Mesodermal cell (in vitro differentiated cells): ENCODE results near the gene ZNF778.

ENCODE experiments used
- H3K27ac ChIP-seq: 2 replicates; pipeline ENCODE4 v1.7.0; 2013; ENCODE audit warnings: mild to moderate bottlenecking, low read depth, low read length, moderate library complexity; ENCODE audit not compliant: severe bottlenecking
- H3K36me3 ChIP-seq: 2 replicates; pipeline ENCODE4 v1.7.1; 2013; ENCODE audit warnings: mild to moderate bottlenecking, low read length, moderate library complexity; ENCODE audit not compliant: control insufficient read depth, insufficient read depth
- H3K4me1 ChIP-seq: one replicate; pipeline ENCODE4 v1.7.1; 2013; ENCODE audit warnings: mild to moderate bottlenecking, low read length; ENCODE audit not compliant: insufficient read depth, control insufficient read depth, poor library complexity, severe bottlenecking
- H3K4me3 ChIP-seq: 2 replicates; pipeline ENCODE4 v1.7.0; 2013; ENCODE audit warnings: low read length, control low read depth, mild to moderate bottlenecking; ENCODE audit not compliant: insufficient read depth, poor library complexity, severe bottlenecking; ENCODE audit errors: extremely low read depth
- H3K9me3 ChIP-seq: 2 replicates; pipeline ENCODE4 v1.7.1; 2013; ENCODE audit warnings: mild to moderate bottlenecking, low read length, moderate library complexity; ENCODE audit not compliant: control insufficient read depth
- WGBS, 2 experiments: methylation state at CpG; one replicate each; pipeline ENCODE4 v1.1.5; 2013; ENCODE audit warnings: missing lambda C conversion rate in 2 of 2; ENCODE audit not compliant: insufficient coverage in 2 of 2; 5-methylcytosine and 5-hydroxymethylcytosine counted together

Gene ZNF778

GRCh38 chr16:89174055-89174827 is 43.3 kb upstream of the ZNF778 start:
- H3K9me3 ChIP-seq = no peaks in the 10 kb centered on the region
- 78 to 82% methylated on average over 22 of the region's 23 CpGs for WGBS, 2 experiments
- H3K4me1 ChIP-seq = peaks cover 15% of the 10 kb centered on the region
- H3K4me3 ChIP-seq = no peak overlapping the region
- H3K27ac ChIP-seq = no peak overlapping the region
- no peaks in the 10 kb centered on the region for H3K36me3 ChIP-seq

- 93% methylated on average over 9 to 11 of the region's 14 CpGs for WGBS, 2 experiments
- H3K36me3 ChIP-seq = no peaks in the 10 kb centered on the region
- H3K4me3 ChIP-seq = no peak overlapping the region
- peaks cover 15% of the 10 kb centered on the region for H3K4me1 ChIP-seq
- no peaks in the 10 kb centered on the region for H3K9me3 ChIP-seq
- no peak overlapping the region for H3K27ac ChIP-seq
Observed at GRCh38 chr16:89174877-89175276, 42.6 kb upstream of the ZNF778 start.

GRCh38 chr16:89175280-89176146 is 42.0 kb upstream of the ZNF778 start:
- 81 to 89% methylated on average over 14 to 18 of the region's 20 CpGs for WGBS, 2 experiments
- H3K4me3 ChIP-seq = no peak overlapping the region
- no peaks in the 10 kb centered on the region for H3K36me3 ChIP-seq
- H3K4me1 ChIP-seq = peaks cover 15% of the 10 kb centered on the region
- H3K27ac ChIP-seq = no peak overlapping the region
- no peaks in the 10 kb centered on the region for H3K9me3 ChIP-seq

GRCh38 chr16:89176147-89176690 is 41.3 kb upstream of the ZNF778 start:
- H3K36me3 ChIP-seq = no peaks in the 10 kb centered on the region
- peaks cover 15% of the 10 kb centered on the region for H3K4me1 ChIP-seq
- 86 to 93% methylated on average over 22 to 24 of the region's 27 CpGs for WGBS, 2 experiments
- no peak overlapping the region for H3K4me3 ChIP-seq
- H3K27ac ChIP-seq = no peak overlapping the region
- H3K9me3 ChIP-seq = no peaks in the 10 kb centered on the region

- peaks cover 15% of the 10 kb centered on the region for H3K4me1 ChIP-seq
- no peaks in the 10 kb centered on the region for H3K9me3 ChIP-seq
- H3K36me3 ChIP-seq = no peaks in the 10 kb centered on the region
- no peak overlapping the region for H3K27ac ChIP-seq
- H3K4me3 ChIP-seq = no peak overlapping the region
- 93 to 95% methylated on average over 5 to 8 of the region's 9 CpGs for WGBS, 2 experiments
Observed at GRCh38 chr16:89176717-89177116, 40.8 kb upstream of the ZNF778 start.

GRCh38 chr16:89177501-89177900 is 40.0 kb upstream of the ZNF778 start:
- Histone ChIP-seq H3K4me1 (peaks cover 8% of the 10 kb centered on the region), H3K36me3 (no peaks in the 10 kb centered on the region), H3K9me3 (no peaks in the 10 kb centered on the region), H3K27ac (no peak overlapping the region), H3K4me3 (no peak overlapping the region)
- 82 to 94% methylated on average over 7 to 10 of the region's 12 CpGs for WGBS, 2 experiments

- WGBS, 2 experiments = 90 to 91% methylated on average over 20 of the region's 24 CpGs
- no peak overlapping the region for H3K4me3 ChIP-seq
- H3K9me3 ChIP-seq = no peaks in the 10 kb centered on the region
- H3K27ac ChIP-seq = no peak overlapping the region
- no peaks in the 10 kb centered on the region for H3K4me1 ChIP-seq
- H3K36me3 ChIP-seq = no peaks in the 10 kb centered on the region
Observed at GRCh38 chr16:89178453-89179147, 38.9 kb upstream of the ZNF778 start.

- H3K27ac ChIP-seq = no peak overlapping the region
- no peaks in the 10 kb centered on the region for H3K4me1 ChIP-seq
- H3K36me3 ChIP-seq = no peaks in the 10 kb centered on the region
- H3K9me3 ChIP-seq = no peaks in the 10 kb centered on the region
- H3K4me3 ChIP-seq = no peak overlapping the region
- 87 to 97% methylated on average over 9 to 16 of the region's 19 CpGs for WGBS, 2 experiments
Observed at GRCh38 chr16:89179148-89179484, 38.4 kb upstream of the ZNF778 start.

GRCh38 chr16:89179656-89180315 is 37.7 kb upstream of the ZNF778 start:
- Histone ChIP-seq H3K9me3 (no peaks in the 10 kb centered on the region), H3K4me3 (no peak overlapping the region), H3K36me3 (no peaks in the 10 kb centered on the region), H3K4me1 (no peaks in the 10 kb centered on the region), H3K27ac (no peak overlapping the region)
- 91 to 93% methylated on average over 20 to 21 of the region's 25 CpGs for WGBS, 2 experiments

GRCh38 chr16:89183463-89183862 is 34.0 kb upstream of the ZNF778 start:
- no peaks in the 10 kb centered on the region for H3K36me3 ChIP-seq
- H3K27ac ChIP-seq = no peak overlapping the region
- WGBS, 2 experiments = 63 to 64% methylated on average over 12 of the region's 13 CpGs
- no peaks in the 10 kb centered on the region for H3K4me1 ChIP-seq
- no peaks in the 10 kb centered on the region for H3K9me3 ChIP-seq
- no peak overlapping the region for H3K4me3 ChIP-seq
